Omental fat pad (tissue), 4 donors: ENCODE measurements around the gene MET. TPM values are rescaled to one million over a fixed set of nuclear protein-coding genes. Genes with fewer than 3 reads are reported as not detected.

Source experiments
- ATAC-seq: fragments of 150-250 bp; one replicate; pipeline ENCODE4 v1.9.1; 2016; ENCODE audit warnings: mild to moderate bottlenecking, moderate library complexity; ENCODE audit not compliant: low FRiP score
- DNase-seq: peaks from one replicate; pipeline ENCODE4 v3.0.0-alpha.2; 2019; ENCODE audit warnings: low spot score
- total RNA-seq, 4 donors: library from RNA; depleted of rRNA; stranded (reverse); fragments of >200 nt; gene quantifications; one replicate each; pipeline ENCODE4 v1.1.0, GENCODE V29; 2016
- TF ChIP-seq, protein P1 (sequence below), 3 donors: fragments of 450-650 bp; IDR thresholded peaks; one replicate each; pipeline ENCODE4 v1.5.1; 2016 to 2017; ENCODE audit warnings: antibody characterized with exemption in 3 of 3, mild to moderate bottlenecking in 3 of 3, moderate library complexity in 2 of 3

Gene MET
- total RNA-seq = 10 to 100 TPM; 24.9 to 92.4 (median 54.4) TPM

DNA sequence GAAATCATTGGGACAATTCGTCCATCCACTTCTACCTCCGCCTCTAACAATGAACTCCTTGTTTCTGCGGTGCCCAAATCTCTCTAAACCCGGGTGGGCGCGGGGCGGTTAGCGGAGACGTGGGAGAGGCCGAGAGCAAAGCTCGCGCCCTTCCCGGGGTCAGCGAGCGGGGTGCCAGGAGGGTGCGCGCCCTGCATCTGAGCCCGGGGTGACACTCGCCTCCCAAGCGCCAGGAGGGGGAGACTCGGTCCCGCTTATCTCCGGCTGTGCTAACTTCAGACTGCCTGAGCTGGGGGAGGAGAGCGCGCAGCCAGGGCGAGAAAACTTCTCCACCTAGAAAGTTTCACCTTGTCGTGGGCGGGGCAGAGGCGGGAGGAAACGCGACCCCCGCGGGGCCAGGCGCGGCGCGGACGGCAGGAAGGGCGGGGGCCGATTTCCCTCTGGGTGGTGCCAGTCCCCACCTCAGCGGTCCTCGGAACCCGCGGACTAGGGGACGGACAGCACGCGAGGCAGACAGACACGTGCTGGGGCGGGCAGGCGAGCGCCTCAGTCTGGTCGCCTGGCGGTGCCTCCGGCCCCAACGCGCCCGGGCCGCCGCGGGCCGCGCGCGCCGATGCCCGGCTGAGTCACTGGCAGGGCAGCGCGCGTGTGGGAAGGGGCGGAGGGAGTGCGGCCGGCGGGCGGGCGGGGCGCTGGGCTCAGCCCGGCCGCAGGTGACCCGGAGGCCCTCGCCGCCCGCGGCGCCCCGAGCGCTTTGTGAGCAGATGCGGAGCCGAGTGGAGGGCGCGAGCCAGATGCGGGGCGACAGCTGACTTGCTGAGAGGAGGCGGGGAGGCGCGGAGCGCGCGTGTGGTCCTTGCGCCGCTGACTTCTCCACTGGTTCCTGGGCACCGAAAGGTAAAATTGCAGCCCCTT, at the start of gene MET:
Gene MET, plus strand, starts transcription at position 516 of the 915 bp plus-strand sequence. CDS start 26,889 bp downstream, outside the sequence.
- peak; percentile 90 for ATAC-seq
- TF ChIP-seq, protein P1, sequence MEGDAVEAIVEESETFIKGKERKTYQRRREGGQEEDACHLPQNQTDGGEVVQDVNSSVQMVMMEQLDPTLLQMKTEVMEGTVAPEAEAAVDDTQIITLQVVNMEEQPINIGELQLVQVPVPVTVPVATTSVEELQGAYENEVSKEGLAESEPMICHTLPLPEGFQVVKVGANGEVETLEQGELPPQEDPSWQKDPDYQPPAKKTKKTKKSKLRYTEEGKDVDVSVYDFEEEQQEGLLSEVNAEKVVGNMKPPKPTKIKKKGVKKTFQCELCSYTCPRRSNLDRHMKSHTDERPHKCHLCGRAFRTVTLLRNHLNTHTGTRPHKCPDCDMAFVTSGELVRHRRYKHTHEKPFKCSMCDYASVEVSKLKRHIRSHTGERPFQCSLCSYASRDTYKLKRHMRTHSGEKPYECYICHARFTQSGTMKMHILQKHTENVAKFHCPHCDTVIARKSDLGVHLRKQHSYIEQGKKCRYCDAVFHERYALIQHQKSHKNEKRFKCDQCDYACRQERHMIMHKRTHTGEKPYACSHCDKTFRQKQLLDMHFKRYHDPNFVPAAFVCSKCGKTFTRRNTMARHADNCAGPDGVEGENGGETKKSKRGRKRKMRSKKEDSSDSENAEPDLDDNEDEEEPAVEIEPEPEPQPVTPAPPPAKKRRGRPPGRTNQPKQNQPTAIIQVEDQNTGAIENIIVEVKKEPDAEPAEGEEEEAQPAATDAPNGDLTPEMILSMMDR (IDR thresholded peaks at IDR 0.05) = no peak
- DNase-seq = no peak

DNA sequence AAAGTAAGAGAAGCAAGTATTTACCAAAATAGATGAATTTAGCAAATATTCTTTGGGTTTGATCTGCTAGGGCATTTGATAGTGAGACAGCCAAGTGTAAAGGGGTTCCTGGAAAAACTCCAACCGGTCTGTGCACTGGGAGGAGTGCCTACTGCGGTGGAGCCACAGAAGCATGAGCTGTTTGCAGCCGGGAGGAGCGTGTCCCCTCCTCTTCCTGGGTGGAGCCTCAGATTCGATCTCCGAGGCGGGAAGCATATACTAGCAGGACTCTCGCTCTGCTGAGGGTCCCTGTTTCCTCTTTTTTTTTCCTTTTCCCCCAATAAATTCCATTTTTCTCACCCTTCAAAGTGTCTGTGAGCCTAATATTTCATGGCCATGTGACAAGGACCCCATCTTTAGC, 45.1 kb upstream of the MET start:
- ATAC-seq = no peak
- TF ChIP-seq, protein P1 (IDR thresholded peaks at IDR 0.05) = no peak
- DNase-seq = no peak

DNA sequence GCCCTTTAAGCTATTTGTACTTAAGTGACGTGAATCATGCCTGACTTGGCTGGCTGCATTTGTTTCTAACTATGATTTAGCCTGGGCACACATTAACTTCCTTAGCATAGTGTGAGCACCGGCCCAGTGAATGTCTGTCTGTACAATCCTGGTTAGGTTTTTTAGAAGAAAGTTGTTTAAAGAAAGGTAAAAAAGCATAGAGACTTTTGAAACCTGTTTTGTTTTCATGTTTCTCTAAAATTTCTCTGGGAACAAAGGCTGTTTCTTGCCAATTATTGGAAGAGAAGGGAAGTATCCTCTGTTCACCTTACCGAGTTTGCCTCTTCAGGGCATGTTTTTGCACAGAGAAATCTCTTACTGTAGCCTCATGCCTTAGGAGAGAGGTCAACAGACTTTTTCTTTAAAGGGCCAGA, 42.9 kb upstream of the MET start:
- ATAC-seq (peak; percentile 67), DNase-seq (no peak)
- TF ChIP-seq, protein P1 (IDR thresholded peaks at IDR 0.05) = no peak

DNA sequence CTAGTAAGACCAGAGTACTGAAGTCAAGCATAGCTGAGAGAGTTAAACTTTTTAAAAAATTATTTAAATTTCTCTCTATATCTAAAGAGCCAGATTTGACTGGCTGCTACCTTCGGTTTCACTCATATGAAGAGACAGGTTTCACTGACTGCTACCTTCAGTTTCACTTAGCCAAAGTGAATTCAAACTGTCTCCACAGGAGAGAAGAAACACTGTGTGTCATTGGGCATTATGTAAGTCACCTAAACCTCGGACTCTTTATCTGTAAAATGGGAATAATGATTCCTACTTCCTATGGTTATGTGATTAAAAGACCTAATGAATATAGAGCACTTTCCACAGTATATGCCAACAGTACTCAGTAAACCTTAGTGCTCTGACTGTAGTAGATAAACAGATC, 41.6 kb upstream of the MET start:
- DNase-seq = no peak
- TF ChIP-seq, protein P1 (IDR thresholded peaks at IDR 0.05) = no peak
- no peak for ATAC-seq

DNA sequence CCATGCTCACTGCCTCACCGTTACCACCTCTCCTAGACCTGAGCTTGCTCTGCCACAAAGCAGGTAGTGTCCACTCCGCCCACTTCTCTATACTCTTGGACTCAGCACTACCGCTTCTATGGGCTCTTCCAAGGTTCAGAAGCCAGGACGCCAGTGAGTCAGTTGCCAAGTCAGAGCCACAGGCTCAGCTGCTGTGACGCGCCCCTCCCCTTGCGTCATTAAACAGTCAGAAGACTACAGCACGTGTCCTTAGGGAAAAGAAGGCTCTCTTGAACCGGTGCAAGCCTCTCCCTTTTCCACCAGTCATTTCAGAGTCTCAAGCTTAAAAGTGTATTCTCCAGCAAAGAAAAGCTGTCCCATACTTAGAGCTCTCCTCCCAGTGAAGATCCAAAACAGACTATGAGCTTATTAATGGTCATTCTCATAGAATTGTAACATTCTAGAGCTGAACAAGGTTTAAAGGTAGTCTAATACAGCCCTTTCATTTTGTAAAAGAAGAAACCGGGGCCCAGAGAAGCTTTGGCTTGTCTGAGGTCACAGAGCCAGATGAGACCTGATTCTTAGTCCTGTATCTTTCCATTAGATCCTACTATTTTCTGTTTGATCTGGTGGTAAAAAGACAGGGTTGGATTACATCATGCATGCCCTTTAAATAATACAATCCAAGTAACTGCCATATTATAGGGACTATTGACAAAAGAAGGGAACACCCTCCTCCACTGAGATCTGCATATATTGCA, 40.9 kb upstream of the MET start:
- TF ChIP-seq, protein P1 (IDR thresholded peaks at IDR 0.05) = no peak
- no peak for ATAC-seq
- DNase-seq = no peak

DNA sequence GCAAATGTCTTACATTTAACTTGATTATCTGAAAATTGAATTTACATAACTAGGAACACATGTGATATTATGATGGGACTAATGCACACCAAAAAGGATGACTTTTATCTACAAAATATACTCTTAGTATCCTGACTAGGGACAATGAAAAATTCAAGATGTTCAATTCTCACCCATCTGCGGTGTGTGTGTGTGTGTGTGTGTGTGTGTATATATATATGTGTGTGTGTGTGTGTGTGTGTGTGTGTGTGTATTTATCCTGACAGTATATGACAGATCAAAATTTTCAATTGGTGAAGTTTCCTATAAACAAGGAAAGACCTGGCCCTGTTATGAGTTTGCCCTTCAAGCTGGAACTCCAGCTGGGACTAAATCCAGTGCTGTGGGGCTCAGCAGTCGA, 40.3 kb upstream of the MET start:
- TF ChIP-seq, protein P1 (IDR thresholded peaks at IDR 0.05) = no peak
- no peak for DNase-seq
- ATAC-seq = no peak
